Hematopoietic multipotent progenitor cell (in vitro differentiated cells): ENCODE measurements around the gene ARHGEF7. TPM values are rescaled to one million over a fixed set of nuclear protein-coding genes. Genes with fewer than 3 reads are reported as not detected.

Experiments used
- DNase-seq, 3 donors: peaks; one replicate each; pipeline ENCODE4 v3.0.0-alpha.2; 2011 to 2015; ENCODE audit warnings: low read depth in 2 of 3, low spot score in 2 of 3
- total RNA-seq: library from RNA; depleted of rRNA; stranded (reverse); fragments of >200 nt; gene quantifications from one replicate; pipeline ENCODE4 v1.2.3, GENCODE V29; 2012

Gene ARHGEF7
- total RNA-seq, 1 donor: 34.2 TPM

DNA sequence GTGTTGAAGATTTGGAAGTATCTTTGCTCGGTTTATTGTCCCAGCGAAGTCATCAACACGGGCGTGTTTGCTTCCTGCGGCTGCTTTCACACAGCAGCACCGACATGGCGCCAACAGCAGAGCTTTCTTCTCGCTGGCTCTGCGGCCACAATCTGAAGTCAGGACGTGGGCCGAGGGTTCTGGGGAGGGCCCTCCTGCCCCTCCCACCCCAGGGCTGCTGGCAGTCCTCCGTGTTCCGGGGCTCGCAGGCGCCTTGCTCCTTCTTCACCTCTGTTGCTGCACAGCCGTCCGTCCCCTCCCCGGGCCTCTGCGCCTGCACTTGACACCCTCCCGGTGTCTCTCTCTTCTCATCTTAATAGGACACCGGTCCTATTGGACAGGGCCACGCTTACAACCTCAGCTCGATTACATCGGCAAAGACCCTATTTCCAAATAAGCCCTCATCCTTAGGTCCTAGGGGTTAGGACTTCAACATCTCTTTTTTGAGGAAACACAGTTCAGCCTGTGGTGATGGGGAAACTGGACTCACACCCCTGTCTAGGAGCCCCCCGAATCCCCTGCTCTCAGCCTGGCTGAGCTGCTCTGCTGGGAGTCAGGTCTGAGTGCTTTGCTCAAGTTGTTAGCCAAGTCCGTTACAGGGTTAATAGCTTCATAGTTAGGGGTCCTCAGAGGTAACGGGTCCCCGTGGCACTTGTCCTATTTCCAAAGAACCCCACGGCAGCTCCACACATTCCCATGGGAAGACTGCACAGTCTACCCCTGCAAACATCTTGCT, 202.6 kb downstream of the ARHGEF7 start:
- no peak for DNase-seq

DNA sequence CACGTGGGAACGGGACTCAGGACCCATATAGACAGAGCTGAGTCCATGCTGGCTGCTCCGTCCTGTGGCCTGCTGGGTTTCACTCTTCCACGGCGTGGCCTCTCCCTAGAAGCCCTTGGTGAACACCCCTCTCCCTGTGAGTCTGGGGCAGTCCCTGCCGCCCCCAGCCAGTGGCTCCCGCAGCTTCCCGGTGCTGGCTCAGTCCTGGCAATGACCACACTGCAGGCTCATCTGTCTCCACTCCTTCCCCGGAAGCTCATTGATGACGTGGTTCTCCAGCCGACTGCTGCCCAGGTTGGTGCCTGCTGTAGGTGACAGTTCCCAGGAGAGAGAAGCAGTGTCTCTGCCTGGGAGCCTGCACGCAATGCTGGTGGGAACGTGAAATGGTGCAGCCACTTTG, 203.3 kb downstream of the ARHGEF7 start:
- DNase-seq: no peak

DNA sequence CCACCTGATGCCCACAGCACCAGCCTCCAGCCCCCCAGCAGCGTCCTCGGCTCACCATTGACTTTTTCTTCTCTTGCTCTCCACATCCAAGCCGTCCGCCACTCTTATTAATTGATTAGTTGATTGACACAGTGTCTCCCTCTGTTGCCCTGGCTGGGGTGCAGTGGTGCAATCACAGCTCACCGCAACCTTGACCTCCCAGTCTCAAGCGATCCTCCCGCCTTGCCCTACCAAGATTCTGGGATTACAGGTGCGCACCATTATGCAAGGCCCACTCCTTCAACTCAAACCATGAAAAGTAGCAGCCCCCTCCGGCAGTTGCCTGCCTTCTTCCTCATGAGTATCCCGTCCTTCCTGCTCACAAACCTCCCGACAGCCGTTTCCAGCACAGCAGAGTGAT, 204.4 kb downstream of the ARHGEF7 start:
- no peak for DNase-seq

DNA sequence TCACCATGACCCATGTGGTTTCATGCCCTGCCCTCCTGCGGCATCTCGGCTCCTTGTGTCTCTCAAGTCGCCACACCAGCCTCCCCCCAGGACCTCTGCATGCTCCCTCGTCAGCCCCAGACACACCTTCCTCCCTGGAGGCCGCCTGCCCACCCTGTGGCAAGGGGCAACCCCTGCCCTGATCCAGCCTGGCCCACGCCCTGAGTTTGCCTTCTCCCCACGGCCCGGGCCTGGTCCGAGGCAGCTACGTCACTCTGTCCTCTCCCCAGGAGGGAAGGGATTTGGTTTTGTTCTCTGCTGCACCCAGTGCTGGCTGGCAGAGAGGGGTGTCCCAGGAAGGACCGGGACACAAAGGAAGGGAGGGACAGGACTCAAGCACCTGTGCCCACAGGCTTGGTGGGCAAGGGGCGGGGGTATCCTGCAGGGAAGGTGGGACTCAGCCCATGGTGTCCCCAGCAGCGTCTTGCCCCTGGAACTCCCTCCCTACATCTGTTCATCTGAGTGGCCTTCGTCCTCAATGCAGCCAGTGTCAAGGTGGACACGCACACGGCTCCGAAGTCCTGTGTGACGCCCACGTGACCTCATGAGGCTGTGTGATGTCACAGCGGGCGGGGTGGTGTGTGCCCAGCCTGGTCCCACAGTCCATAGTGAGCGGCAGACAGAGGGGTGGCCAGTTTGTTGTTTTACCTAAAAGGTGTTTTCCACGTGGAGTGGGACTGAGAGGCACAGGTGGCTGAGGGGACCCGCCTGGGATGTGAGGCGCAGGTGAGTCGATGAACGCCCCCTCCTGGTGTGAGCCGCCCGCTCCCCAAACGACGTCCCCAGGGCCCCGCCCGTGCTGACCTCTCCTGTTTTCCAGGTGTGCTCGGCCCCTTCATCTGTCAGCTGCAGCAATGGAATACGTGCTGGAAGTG, 205.1 kb downstream of the ARHGEF7 start, which contains the start of gene TEX29:
Gene TEX29, plus strand, starts transcription at position 645 of the 914 bp plus-strand sequence. Its CDS starts 249 bp downstream, at position 894.
- no peak for DNase-seq

DNA sequence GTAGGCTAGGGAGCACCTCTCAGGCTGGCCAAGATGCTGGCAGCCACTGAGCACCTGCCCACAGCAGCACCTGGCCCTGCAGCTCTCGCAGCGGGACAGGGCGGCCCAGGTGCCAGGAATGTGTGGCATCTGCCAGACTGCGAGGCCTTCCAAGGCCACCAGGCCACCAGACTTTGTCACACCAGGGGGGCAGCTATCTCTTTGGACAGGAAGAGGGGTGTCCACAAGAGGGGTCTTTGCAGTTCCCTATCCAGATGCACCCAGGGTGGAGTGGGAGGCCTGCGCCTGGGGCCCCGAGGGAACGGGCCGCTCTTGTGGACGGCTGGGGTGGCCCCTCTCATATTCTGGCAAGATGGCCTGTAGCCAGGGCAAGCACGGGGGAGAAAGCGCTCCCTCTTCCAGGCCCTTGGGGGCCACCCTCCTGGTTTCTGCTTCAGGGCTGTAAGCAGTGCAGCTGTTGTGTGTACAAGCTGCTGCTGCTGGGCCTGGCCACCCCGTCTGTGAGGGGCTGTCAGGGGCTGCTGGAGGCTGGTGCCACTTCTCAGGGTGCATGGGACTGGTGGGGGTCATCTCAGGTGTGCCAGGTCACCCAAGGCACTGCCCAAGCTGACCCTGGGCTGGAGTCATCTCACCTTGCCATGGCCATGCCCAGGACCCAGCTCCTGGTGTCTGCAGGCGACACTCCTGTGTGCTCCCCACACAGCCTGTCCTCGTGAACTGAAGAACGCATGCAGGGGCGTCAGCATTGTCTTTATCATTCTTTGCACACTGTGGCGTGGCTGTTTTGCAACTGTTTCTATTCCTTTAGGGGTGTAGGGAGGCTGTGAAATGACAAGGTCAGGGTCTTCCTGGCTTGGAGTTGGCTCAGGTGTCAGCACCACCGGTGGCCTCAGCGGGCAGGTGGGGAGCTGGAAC, 207.1 kb downstream of the ARHGEF7 start:
- DNase-seq: no peak

DNA sequence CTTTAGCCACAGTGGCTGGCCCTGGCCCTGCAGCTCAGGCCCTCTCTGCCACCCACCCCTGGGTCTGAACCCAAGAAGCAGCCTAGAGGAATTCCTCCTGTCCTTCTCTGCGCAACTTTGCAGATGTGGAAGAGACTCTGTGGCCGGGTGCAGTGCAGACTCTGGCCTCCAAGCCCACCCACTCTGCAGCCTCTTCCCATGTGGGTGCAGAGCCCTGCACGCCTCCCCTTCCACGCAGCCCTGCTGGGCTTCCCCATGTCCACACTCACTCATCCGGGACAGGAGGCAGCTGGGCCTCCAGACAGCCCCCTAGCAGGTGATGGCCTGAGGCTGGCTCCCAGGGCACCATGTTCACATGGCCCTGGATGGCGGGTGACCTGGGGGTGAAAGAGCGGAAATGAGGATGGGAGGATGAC, 207.8 kb downstream of the ARHGEF7 start:
- DNase-seq: no peak

DNA sequence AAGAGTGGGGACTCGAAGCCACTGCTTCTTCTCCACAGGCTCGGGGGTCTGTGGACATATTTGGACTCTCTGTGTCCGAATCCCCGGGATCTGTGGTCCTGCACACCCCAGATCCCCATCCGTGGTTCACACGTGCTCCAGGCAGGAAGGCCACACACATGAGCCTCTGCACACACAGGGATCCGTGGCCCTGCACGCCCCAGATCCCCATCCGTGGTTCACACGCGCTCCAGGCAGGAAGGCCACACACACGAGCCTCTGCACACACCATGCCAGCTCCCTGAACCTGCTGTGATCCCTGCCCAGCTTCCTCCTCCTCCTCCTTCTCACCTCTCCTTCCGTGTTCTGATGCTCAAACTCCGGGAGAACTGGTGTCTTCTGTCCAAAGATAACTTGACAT, 208.4 kb downstream of the ARHGEF7 start:
- DNase-seq: no peak

DNA sequence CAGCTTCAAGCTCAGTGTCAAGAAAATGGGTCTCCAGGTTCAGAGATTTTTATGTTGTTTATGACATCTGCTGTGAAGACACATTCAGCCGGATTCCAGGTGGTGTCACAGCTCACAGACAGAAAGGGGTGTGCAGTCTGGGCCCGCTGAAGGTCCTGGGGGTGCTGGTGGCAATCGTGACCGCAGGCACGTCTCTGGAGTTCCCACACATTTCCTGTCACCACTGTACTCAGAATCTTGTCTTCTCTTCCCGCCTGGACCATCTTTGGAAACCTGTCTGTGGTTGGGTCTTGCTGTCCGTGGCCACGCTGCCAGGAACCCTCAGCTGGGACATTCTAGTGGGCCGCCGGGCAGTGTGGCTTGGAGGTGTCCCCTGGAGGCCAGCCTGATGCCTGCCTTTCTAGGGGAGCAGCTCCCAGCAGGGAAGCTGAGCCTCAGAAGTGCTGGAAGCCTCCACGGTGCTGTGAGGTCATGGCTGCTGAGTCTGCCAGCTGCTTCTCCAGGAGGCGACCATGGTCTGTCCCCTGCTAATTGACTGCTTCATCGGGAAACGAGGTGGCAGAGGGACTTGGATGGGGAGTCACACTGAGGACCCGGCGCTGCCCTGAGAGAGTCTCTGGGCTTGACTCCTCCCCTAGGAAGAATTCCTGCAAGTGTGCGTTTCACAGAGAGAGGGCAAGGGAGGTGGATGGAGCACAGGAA, 209.0 kb downstream of the ARHGEF7 start:
- DNase-seq: no peak

DNA sequence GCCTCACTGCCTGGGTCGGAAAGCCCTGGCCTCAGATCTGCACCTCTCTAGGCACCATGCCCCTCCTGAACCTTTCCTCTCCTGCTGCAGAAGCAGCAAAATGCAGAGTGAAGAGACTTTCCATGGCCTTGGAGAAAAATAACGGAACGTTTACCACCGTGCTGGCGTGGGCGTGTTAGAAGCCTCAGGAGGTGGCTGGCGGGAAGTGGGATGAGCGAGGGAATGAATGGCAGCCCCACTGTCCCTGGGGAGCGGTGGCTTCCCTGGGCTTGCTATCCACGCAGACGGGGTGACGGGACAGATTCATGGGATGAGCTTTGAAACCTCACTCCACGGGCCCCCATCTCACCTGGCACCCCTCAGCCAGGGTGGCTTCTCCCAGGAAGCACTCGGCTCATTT, 209.6 kb downstream of the ARHGEF7 start:
- no peak for DNase-seq

DNA sequence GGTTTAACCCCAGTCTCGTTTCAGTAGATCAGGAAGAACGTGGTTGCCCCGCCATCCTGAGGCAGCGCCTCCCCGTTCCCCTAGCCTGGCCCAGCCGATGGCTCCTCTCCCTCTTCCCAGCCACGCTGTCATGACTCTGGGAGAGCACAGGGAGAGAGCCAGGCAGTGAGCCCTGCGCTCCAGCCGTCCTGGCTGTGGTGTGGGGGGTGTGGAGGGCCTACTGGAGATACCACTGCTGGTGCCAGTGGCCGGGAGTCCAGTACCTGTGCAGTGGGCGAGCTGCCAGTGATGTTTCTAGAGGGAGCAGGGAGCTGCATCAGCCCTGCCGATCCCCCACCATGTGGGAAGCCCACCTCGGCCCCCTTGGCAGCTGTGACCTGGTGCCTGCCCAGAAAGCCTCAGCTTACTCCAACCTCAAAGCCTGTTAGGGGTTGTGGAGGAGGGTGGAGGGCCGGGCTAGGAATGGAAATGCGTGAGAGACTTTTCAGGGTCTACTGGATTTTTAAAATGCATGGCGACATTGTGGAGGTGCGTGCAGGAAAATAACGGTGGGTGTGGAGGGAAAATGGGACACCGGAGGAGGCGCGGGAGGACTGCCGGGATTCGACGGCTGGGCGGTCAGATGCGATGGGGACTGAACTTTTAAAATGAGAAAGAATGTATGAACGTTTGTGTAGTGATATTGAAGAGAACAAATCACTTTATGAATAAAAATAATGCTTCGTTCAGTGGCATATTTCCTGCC, 210.2 kb downstream of the ARHGEF7 start:
- DNase-seq: no peak

DNA sequence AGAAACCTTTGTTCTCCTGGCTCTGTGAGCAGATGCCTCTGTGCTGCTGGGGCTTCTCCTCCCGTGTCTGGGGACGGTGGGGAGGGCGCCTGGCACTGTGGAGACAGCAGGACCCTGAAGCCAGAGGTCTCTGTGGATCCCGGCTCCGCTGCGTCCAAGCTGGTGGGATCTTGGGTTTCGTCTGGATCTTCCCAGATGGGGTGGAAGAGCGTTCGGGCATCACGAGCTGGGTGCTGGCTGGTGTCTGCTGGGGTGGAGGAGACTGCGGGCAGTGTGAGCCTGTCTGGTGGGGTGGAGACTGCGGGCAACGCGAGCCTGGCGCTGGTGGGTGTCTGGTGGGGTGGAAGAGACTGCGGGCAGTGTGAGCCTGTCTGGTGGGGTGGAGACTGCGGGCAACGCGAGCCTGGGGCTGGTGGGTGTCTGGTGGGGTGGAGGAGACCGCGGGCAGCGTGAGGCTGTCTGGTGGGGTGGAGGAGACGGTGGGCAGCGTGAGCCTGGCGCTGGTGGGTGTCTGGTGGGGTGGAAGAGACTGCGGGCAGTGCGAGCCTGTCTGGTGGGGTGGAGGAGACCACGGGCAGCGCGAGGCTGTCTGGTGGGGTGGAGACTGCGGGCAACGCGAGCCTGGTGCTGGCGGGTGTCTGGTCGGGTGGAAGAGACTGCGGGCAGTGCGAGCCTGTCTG, 211.0 kb downstream of the ARHGEF7 start:
- no peak for DNase-seq

DNA sequence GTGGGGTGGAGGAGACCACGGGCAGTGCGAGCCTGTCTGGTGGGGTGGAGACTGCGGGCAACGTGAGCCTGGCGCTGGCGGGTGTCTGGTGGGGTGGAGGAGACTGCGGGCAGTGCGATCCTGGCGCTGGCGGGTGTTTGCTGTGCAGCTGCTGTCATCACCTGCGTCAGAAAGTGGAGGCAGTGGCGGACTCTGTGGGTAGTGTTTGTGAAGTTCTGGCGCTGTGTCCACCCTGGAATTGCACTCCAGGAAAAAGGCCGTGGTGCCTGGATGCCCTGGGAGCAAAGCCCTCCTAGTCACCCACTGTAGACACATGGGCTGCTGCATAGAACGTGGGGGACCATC, 211.5 kb downstream of the ARHGEF7 start:
- DNase-seq: no peak

DNA sequence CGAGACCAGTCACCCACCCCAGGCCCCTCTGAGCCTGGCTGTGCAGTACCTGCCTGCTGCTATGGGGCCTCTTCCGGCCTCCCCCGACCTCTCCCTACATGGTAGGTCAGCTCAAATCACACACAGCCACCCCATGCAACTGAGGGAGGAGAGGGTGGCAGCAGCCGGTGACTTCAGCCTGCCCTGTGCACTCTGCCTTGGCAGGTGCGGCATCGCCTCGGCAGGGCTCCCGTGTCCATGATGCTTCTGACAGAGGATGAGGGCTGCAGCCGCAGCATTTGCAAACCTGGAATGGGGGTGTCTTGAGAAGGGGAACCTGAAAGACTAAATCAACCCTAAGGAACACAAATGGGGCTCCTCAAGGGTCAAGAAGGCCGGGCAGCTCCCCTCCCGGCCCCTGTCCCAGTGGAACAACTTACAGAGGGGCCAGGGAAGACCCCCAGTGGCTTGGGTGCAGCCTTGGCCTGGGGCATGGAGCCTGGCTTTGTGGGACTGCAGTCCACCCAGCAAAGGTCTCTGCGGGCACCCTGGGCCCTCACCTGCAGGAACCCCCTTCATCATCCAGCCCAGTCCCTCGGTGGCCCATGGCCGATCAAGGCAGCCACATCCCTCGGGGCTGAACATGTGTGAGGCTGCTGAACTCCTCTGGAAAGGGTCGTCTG, 212.0 kb downstream of the ARHGEF7 start:
- no peak for DNase-seq

DNA sequence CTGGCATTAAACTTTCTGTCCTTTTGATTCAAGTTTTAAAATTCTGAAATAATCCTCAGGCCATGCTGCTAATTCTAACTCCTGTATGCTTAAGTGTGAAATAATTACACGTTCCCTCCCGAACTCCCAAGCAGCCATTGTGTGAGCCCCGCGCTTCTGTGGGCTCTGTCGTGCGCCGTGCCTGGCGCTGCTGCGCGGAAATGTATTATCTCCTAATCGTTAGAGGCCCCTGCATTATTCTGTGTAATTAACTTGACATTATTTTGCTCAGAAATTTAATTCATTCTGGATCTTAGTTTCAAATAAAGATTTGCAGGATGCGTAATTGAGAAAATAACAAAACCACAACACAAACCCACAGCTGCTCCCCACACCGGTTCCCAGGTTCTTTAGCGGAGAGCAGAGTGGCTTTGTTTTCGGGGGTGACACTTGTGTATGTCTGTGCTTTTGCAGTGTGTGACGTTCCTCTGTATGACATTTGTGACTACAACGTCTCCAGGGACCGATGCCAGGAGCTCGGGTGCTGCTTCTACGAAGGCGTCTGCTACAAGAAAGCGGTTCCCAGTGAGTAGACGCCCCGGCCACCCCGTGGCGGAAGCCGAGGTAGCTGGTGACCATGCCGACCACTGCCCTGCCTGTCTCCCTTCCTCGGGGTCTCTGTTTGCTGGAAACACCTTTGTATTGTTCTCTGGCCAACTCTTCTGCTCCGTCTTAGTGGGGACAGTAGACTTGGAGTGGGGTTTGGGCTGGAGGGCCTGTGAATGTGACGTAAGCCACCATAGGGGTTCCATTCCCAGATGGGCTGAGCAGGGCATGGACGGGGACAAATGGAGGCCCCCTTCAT, 212.8 kb downstream of the ARHGEF7 start:
- DNase-seq: no peak

DNA sequence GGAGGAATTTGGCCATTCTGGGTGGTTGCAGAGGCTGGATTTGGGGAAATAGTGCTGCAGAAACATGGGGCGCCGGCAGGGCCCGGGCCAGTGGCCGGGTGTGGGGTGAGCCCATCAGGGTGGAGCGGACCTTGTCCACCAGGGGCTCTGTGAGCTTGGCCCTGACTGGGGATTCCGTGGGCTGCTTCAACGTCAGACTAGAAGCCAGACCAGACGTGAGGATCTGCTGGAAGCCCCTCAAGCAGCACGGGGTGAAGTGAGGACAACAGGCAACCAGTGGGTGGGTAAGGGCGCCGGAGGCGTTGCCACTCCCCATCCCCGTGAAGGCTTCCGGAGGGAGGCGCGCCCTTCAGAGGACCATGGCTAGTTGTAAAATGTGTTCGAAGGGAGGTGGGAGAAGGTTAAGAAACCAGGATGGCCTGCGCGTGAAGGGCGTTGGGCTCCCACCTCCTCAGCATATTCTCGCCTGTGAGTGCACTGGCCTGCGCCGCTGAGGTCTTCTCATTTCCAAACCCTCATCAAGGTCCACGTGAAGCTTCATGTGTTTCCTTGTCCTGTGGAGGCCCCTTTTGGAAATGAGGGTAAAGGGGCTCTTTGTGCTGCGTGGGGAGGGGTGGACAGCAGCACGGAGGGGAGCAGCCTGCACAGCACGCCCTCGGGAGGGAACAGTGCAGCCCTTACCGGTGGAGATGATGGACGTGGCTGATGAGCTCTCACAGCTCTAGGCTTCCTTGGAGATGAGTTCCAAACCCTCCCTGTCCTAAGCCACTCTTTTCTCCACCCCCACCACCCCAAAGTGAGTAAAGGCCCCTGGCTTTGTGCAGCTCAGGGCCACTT, 213.7 kb downstream of the ARHGEF7 start:
- no peak for DNase-seq

DNA sequence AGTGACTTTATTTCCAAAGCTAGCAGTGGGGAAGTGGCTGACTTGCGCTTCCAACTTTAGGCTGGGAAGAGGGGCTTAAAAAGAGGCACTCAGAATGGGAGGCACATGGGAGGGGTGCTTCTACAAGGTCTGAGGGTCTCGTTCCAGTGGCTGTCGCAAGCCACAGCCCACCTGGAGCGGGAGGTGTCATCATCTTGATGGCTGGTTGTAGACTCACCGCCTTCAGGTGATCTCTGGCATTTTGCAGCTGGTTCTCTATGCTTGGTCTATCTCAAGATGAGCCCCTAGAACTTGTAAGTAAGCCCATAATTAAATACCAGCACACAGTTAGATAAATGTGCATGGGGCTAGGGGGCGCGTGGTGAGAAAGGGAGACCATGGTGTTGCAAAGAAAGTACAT, 214.5 kb downstream of the ARHGEF7 start:
- DNase-seq: no peak
